Stimulated activated effector memory CD8-positive, alpha-beta T cell treated with anti-CD3 and anti-CD28 coated beads, Interleukin-12 subunit alpha, Interleukin-12 subunit beta, amount 100 ng/mL, for 72 hours (primary cell): Measurements from ENCODE around the gene SPECC1L.
A peak's percentile ranks its signal among the peaks of the same experiment; 100 is the strongest.

Experiments
- ATAC-seq: fragments of 150-1000 bp; cut with Tn5 transposase; 2 replicates; pipeline ENCODE4 v1.10.0; 2021
- DNase-seq, 2 donors: peaks; one replicate each; pipeline ENCODE4 v3.0.0; 2021 to 2022; ENCODE audit warnings: low spot score in 2 of 2
- H3K27ac Mint-ChIP-seq: one replicate; pipeline ENCODE4 v1.8.0; 2022; ENCODE audit warnings: mild to moderate bottlenecking, mixed read lengths
- H3K36me3 Mint-ChIP-seq: one replicate; pipeline ENCODE4 v1.8.0; 2022; ENCODE audit warnings: mild to moderate bottlenecking, mixed read lengths
- H3K4me1 Mint-ChIP-seq: one replicate; pipeline ENCODE4 v1.8.0; 2022; ENCODE audit warnings: mixed read lengths
- H3K4me3 Mint-ChIP-seq: one replicate; pipeline ENCODE4 v1.8.0; 2022; ENCODE audit warnings: mild to moderate bottlenecking, mixed read lengths
- H3K9me3 Mint-ChIP-seq: one replicate; pipeline ENCODE4 v1.8.0; 2022; ENCODE audit warnings: mixed read lengths

The SPECC1L gene

DNA sequence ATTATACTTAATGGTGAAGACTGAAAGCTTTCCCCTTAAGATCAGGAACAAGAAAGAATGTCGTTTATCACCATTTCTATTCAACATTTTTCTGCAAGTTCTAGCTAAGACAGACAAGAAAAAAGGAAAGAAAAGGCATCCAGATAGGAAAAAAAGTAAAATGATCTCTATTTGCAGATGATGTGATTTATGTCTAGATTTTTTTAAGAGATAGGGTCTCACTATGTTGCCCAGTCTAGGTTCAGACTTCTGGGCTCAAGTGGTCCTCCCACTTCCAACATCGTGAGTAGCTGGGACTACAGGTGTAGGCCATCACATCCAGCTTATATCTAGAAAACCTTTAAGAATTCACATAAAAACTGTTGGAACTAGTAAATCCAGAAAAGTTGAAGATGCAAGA, 105.4 kb downstream of the SPECC1L start:
- Mint-ChIP-seq H3K4me3 (no peak overlapping the region), H3K36me3 (peaks cover 61% of the 10 kb centered on the region), H3K27ac (no peak overlapping the region), H3K9me3 (no peaks in the 10 kb centered on the region), H3K4me1 (peaks cover 6% of the 10 kb centered on the region)
- no peak for DNase-seq
- ATAC-seq, result no peak

- no peak for ATAC-seq
- no peak overlapping the region for H3K27ac Mint-ChIP-seq
- no peak overlapping the region for H3K4me3 Mint-ChIP-seq
- no peak for DNase-seq
- H3K4me1 Mint-ChIP-seq, result peaks cover 6% of the 10 kb centered on the region
- no peaks in the 10 kb centered on the region for H3K9me3 Mint-ChIP-seq
- peaks cover 59% of the 10 kb centered on the region for H3K36me3 Mint-ChIP-seq
Measured at GRCh38 chr22:24376586-24376985, 106.0 kb downstream of the SPECC1L start.

- Mint-ChIP-seq H3K36me3 (peaks cover 54% of the 10 kb centered on the region), H3K4me3 (no peak overlapping the region), H3K9me3 (no peaks in the 10 kb centered on the region), H3K27ac (no peak overlapping the region), H3K4me1 (peaks cover 6% of the 10 kb centered on the region)
- DNase-seq, result no peak
- ATAC-seq, result peak; percentile 57
Measured at GRCh38 chr22:24379536-24379935, 108.9 kb downstream of the SPECC1L start.

GRCh38 chr22:24380220-24380904, 109.7 kb downstream of the SPECC1L start:
- DNase-seq (no peak), ATAC-seq (no peak)
- no peaks in the 10 kb centered on the region for H3K9me3 Mint-ChIP-seq
- peaks cover 48% of the 10 kb centered on the region for H3K36me3 Mint-ChIP-seq
- no peak overlapping the region for H3K27ac Mint-ChIP-seq
- peaks cover 6% of the 10 kb centered on the region for H3K4me1 Mint-ChIP-seq
- H3K4me3 Mint-ChIP-seq, result no peak overlapping the region

GRCh38 chr22:24380905-24381230, 110.2 kb downstream of the SPECC1L start:
- DNase-seq (no peak), ATAC-seq (no peak)
- H3K4me1 Mint-ChIP-seq, result peaks cover 6% of the 10 kb centered on the region
- H3K27ac Mint-ChIP-seq, result no peak overlapping the region
- H3K9me3 Mint-ChIP-seq, result no peaks in the 10 kb centered on the region
- H3K36me3 Mint-ChIP-seq, result peaks cover 43% of the 10 kb centered on the region
- no peak overlapping the region for H3K4me3 Mint-ChIP-seq

- H3K9me3 Mint-ChIP-seq, result no peaks in the 10 kb centered on the region
- H3K4me1 Mint-ChIP-seq, result peaks cover 6% of the 10 kb centered on the region
- no peak overlapping the region for H3K4me3 Mint-ChIP-seq
- peaks cover 27% of the 10 kb centered on the region for H3K36me3 Mint-ChIP-seq
- no peak for ATAC-seq
- no peak overlapping the region for H3K27ac Mint-ChIP-seq
- no peak for DNase-seq
Measured at GRCh38 chr22:24383061-24383460, 112.4 kb downstream of the SPECC1L start.

DNA sequence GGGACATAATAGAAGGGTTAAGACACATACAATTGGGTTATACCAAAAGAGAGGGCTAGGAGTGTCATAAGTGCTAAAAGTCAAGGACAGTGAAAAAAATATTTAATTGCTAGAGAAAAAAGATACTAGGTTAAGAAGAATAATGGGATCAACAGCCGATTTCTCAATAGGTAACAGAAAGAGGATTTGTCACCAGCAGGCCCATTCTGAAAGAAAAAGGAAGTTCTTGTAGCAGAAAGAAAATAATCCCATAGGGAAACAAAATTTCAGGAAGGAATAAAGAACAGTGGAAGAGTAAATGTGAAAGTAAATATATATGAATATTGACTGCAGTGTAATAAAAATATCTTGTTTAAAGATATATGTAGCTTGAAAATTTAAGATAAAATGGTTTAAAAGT, 113.5 kb downstream of the SPECC1L start:
- H3K4me3 Mint-ChIP-seq, result no peak overlapping the region
- no peaks in the 10 kb centered on the region for H3K9me3 Mint-ChIP-seq
- no peak for ATAC-seq
- peaks cover 27% of the 10 kb centered on the region for H3K36me3 Mint-ChIP-seq
- DNase-seq, result no peak
- H3K27ac Mint-ChIP-seq, result peak overlapping the region; percentile 5
- H3K4me1 Mint-ChIP-seq, result peaks cover 6% of the 10 kb centered on the region

- Mint-ChIP-seq H3K4me1 (peaks cover 8% of the 10 kb centered on the region), H3K36me3 (peaks cover 17% of the 10 kb centered on the region), H3K9me3 (no peaks in the 10 kb centered on the region), H3K4me3 (no peak overlapping the region), H3K27ac (no peak overlapping the region)
- ATAC-seq (no peak), DNase-seq (no peak)
Measured at GRCh38 chr22:24386937-24387471, 116.4 kb downstream of the SPECC1L start.

GRCh38 chr22:24389680-24390079, 119.0 kb downstream of the SPECC1L start:
- no peak for ATAC-seq
- H3K9me3 Mint-ChIP-seq, result no peaks in the 10 kb centered on the region
- DNase-seq, result no peak
- H3K27ac Mint-ChIP-seq, result no peak overlapping the region
- peaks cover 17% of the 10 kb centered on the region for H3K4me1 Mint-ChIP-seq
- peaks cover 9% of the 10 kb centered on the region for H3K36me3 Mint-ChIP-seq
- no peak overlapping the region for H3K4me3 Mint-ChIP-seq

DNA sequence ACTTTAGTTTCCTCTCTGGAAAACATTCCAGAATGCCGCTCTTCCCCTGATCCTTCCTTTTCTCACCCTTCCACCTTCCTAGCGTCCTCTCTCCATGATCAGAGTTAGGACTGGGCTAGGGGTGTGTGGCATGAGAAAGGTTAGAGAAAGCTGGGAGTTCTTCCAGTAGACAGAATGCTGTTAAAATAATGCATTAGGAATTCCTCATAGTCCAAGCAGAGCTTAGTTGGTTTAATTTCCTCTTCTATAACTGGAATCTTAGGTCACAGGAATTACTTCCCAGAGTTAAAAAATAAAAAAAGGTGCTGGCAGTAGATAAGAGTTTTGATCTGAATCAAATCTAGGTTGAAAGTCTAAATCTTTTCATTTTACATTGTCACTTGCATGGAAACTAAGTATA, 119.5 kb downstream of the SPECC1L start:
- peaks cover 17% of the 10 kb centered on the region for H3K4me1 Mint-ChIP-seq
- H3K4me3 Mint-ChIP-seq, result no peak overlapping the region
- H3K9me3 Mint-ChIP-seq, result no peaks in the 10 kb centered on the region
- DNase-seq, result no peak
- no peak overlapping the region for H3K27ac Mint-ChIP-seq
- no peak for ATAC-seq
- H3K36me3 Mint-ChIP-seq, result peaks cover 13% of the 10 kb centered on the region

DNA sequence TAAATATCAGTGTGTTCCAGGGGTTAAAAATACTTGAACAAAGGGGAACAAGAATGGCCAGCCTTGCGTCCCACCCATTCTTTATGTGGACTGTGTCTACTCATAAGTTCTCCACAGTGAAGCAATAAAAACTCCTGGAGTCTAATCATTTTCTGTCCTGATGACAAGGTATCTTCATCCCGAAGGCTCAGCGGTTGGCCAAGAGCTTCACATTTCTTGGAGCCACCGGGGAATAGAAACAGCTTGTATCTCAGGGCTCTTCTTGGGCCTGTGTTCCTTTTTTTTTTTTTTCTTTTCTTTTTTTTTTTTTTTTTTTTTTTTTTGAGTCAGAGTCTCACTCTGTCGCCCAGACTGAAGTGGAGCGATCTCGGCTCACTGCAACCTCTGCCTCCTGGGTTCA, 119.9 kb downstream of the SPECC1L start:
- Mint-ChIP-seq H3K4me3 (no peak overlapping the region), H3K9me3 (no peaks in the 10 kb centered on the region), H3K4me1 (peaks cover 17% of the 10 kb centered on the region), H3K27ac (no peak overlapping the region), H3K36me3 (peaks cover 17% of the 10 kb centered on the region)
- no peak for DNase-seq
- no peak for ATAC-seq

GRCh38 chr22:24391836-24392217, 121.2 kb downstream of the SPECC1L start:
- ATAC-seq (no peak), DNase-seq (no peak)
- Mint-ChIP-seq H3K9me3 (no peaks in the 10 kb centered on the region), H3K4me3 (no peak overlapping the region), H3K27ac (peak overlapping the region; percentile 65), H3K4me1 (peaks cover 17% of the 10 kb centered on the region), H3K36me3 (peaks cover 30% of the 10 kb centered on the region)

- peaks cover 17% of the 10 kb centered on the region for H3K4me1 Mint-ChIP-seq
- no peak overlapping the region for H3K4me3 Mint-ChIP-seq
- H3K9me3 Mint-ChIP-seq, result no peaks in the 10 kb centered on the region
- H3K27ac Mint-ChIP-seq, result peak overlapping the region; percentile 65
- no peak for ATAC-seq
- peaks cover 35% of the 10 kb centered on the region for H3K36me3 Mint-ChIP-seq
- no peak for DNase-seq
Measured at GRCh38 chr22:24392218-24392931, 121.7 kb downstream of the SPECC1L start.

- Mint-ChIP-seq H3K27ac (peak overlapping the region; percentile 65), H3K4me1 (peaks cover 21% of the 10 kb centered on the region), H3K4me3 (no peak overlapping the region), H3K9me3 (no peaks in the 10 kb centered on the region), H3K36me3 (peaks cover 42% of the 10 kb centered on the region)
- ATAC-seq (no peak), DNase-seq (no peak)
Measured at GRCh38 chr22:24393012-24393559, 122.5 kb downstream of the SPECC1L start.

DNA sequence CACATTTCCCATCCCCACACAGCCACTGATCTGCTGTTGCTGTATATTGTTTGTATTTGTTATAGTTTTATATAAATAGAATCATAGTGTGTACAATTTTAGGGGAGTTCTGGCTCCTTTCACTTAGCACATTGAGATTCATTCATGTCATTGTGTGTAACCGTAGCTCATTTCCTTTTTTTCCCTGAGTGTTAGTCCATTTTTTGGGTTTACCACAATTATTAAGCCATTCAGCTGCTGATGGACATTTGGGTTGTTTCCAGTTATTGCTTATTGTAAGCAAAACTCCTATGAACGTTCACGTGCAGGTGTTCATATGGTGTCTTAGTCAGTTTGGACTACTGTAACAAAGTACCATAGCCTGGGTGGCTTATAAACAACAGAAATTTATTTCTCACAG, 123.2 kb downstream of the SPECC1L start:
- Mint-ChIP-seq H3K4me3 (no peak overlapping the region), H3K27ac (no peak overlapping the region), H3K36me3 (peaks cover 43% of the 10 kb centered on the region), H3K4me1 (peaks cover 29% of the 10 kb centered on the region), H3K9me3 (no peaks in the 10 kb centered on the region)
- no peak for DNase-seq
- no peak for ATAC-seq

- H3K27ac Mint-ChIP-seq, result no peak overlapping the region
- peaks cover 42% of the 10 kb centered on the region for H3K36me3 Mint-ChIP-seq
- H3K9me3 Mint-ChIP-seq, result no peaks in the 10 kb centered on the region
- no peak overlapping the region for H3K4me3 Mint-ChIP-seq
- DNase-seq, result no peak
- ATAC-seq, result no peak
- H3K4me1 Mint-ChIP-seq, result peaks cover 29% of the 10 kb centered on the region
Measured at GRCh38 chr22:24394254-24394653, 123.6 kb downstream of the SPECC1L start.
